Hepatocyte (in vitro differentiated cells): ENCODE results near the gene YARS1.

Experiments
- CTCF ChIP-seq: fragments of 200-600 bp; sonication (generic); IDR thresholded peaks from 2 replicates; pipeline ENCODE4 v1.5.1; 2016; ENCODE audit warnings: antibody characterized with exemption, mild to moderate bottlenecking; ENCODE audit not compliant: poor library complexity
- EZH2 ChIP-seq: fragments of 200-600 bp; sonication (generic); IDR thresholded peaks from 2 replicates; pipeline ENCODE4 v1.6.1; 2016; ENCODE audit warnings: antibody characterized with exemption, mild to moderate bottlenecking, borderline replicate concordance

GRCh38 chr1:32748926-32749325 lies 68.2 kb downstream of the YARS1 start:
- TF ChIP-seq CTCF (no peak), EZH2 (no peak)
